K562 (cell line): Measurements from ENCODE around the gene GATA2. TPM values are rescaled to one million over a fixed set of nuclear protein-coding genes. Genes with fewer than 3 reads are reported as not detected.

ENCODE experiments used
- ATAC-seq: fragments of 200-7000 bp; cut with Tn5 transposase; 3 replicates; pipeline ENCODE4 v1.9.1; 2020; ENCODE audit warnings: moderate library complexity
- BruUV-seq: library from RNA; stranded (reverse); fragments of 400-500 nt; replicated peaks from 2 replicates; lab custom pipeline; 2021; lab: Mats Ljungman, UMichigan
- CTCF ChIA-PET: fragments of 300-600 bp; formaldehyde crosslinking; extraction: SDS; loops from one replicate; lab custom pipeline; 2021; ENCODE audit warnings: low intra/inter-chr PET ratio; lab: Yijun Ruan, JAX
- POLR2A ChIA-PET: fragments of 300-600, 350-650 bp; sonication (Branson Sonifier 250); formaldehyde crosslinking; extraction: SDS; loops from one replicate; lab custom pipeline; 2021; ENCODE audit warnings: antibody characterized with exemption, inconsistent platforms; lab: Yijun Ruan, JAX
- DNase-seq, 4 experiments: peaks; one replicate each; pipeline versions ENCODE4 v3.0.0 to v3.0.0-alpha.2; 2011 to 2018; ENCODE audit warnings: low spot score in 3 of 4, mixed read lengths in 3 of 4; ENCODE audit errors: extremely low read depth in 1 of 4
- FAIRE-seq: peaks from 2 replicates; lab custom pipeline; 2011; peaks lifted over from hg19 to GRCh38; lab: Jason Lieb, UNC
- H2AFZ ChIP-seq: 2 replicates; pipeline ENCODE4 v1.6.0; 2011; ENCODE audit warnings: low read depth, low read length, control low read depth, inconsistent platforms
- H3K27ac ChIP-seq: fragments of 200-600 bp; 3 replicates; pipeline ENCODE4 v1.8.0; 2011; ENCODE audit warnings: low read depth, mild to moderate bottlenecking, control low read depth, inconsistent platforms, low read length, moderate library complexity, mixed read lengths; ENCODE audit errors: extremely low read depth
- H3K27me3 ChIP-seq, 2 experiments: fragments of 300-600 bp in 1 of 2; 2 replicates in 1 of 2; 3 replicates in 1 of 2; pipeline versions ENCODE4 v1.6.0 to v1.8.0; 2011; ENCODE audit warnings: inconsistent platforms in 2 of 2, low read length in 2 of 2, mild to moderate bottlenecking in 1 of 2, mixed read lengths in 1 of 2, moderate library complexity in 1 of 2; ENCODE audit not compliant: control insufficient read depth in 2 of 2, insufficient read depth in 2 of 2
- H3K36me3 ChIP-seq: fragments of 300-600 bp; 3 replicates; pipeline ENCODE4 v1.8.0; 2011; ENCODE audit warnings: mild to moderate bottlenecking, low read length, inconsistent platforms; ENCODE audit not compliant: control insufficient read depth, insufficient read depth
- H3K4me1 ChIP-seq, 2 experiments: fragments of 200-600 bp in 1 of 2; replicated peaks in 1 of 2; 2 replicates in 1 of 2; 3 replicates in 1 of 2; pipeline versions ENCODE4 v1.5.1 to v1.8.0; 2011; ENCODE audit warnings: inconsistent platforms in 2 of 2, low read length in 2 of 2, mild to moderate bottlenecking in 1 of 2, mixed read lengths in 1 of 2, moderate library complexity in 1 of 2; ENCODE audit not compliant: control insufficient read depth in 2 of 2, insufficient read depth in 2 of 2
- H3K4me2 ChIP-seq: 2 replicates; pipeline ENCODE4 v1.6.1; 2011; ENCODE audit warnings: low read length, control low read depth, inconsistent platforms, mixed read lengths; ENCODE audit not compliant: insufficient read depth
- H3K4me3 ChIP-seq: fragments of 200-600 bp; sonication (generic), shearing (Covaris generic); 2 replicates; pipeline ENCODE4 v1.5.1; 2016; ENCODE audit warnings: control low read depth, inconsistent platforms
- H3K79me2 ChIP-seq: fragments of 200-600 bp; 3 replicates; pipeline ENCODE4 v1.8.0; 2011; ENCODE audit warnings: low read length, inconsistent platforms; ENCODE audit not compliant: control insufficient read depth, insufficient read depth
- H3K9ac ChIP-seq, 2 experiments: 2 replicates each; pipeline versions ENCODE4 v1.6.0 to v1.6.1; 2011; ENCODE audit warnings: low read depth in 2 of 2, low read length in 2 of 2, control low read depth in 1 of 2, inconsistent platforms in 1 of 2, mild to moderate bottlenecking in 1 of 2, mixed read lengths in 1 of 2; ENCODE audit not compliant: insufficient read depth in 1 of 2
- H3K9me1 ChIP-seq: one replicate; pipeline ENCODE4 v1.6.0; 2011; ENCODE audit warnings: inconsistent platforms, mild to moderate bottlenecking, low read length, moderate library complexity; ENCODE audit not compliant: control insufficient read depth, insufficient read depth
- H3K9me3 ChIP-seq: replicated peaks from 2 replicates; pipeline ENCODE4 v1.5.1; 2011; ENCODE audit warnings: low read depth, low read length, inconsistent platforms; ENCODE audit not compliant: control insufficient read depth, insufficient read depth
- H4K20me1 ChIP-seq: replicated peaks from 2 replicates; pipeline ENCODE4 v1.6.1; 2011; ENCODE audit warnings: low read length, inconsistent platforms, mixed read lengths; ENCODE audit not compliant: control insufficient read depth, insufficient read depth
- ETS1 ChIP-seq: conservative IDR thresholded peaks from 2 replicates; pipeline ENCODE4 v1.6.1; 2011; ENCODE audit warnings: low read depth, mild to moderate bottlenecking, low read length; ENCODE audit not compliant: control insufficient read depth
- ETV6 ChIP-seq, 3 experiments: fragments of 150-350 bp in 1 of 3; sonication (generic) in 1 of 3; formaldehyde crosslinking in 1 of 3; IDR thresholded peaks; 2 replicates each; pipeline versions ENCODE4 v1.6.1 to v1.8.0; 2014 to 2022; ENCODE audit warnings: borderline replicate concordance in 2 of 3, low read depth in 2 of 3, antibody characterized with exemption in 1 of 3, low read length in 1 of 3, mild to moderate bottlenecking in 1 of 3, missing genetic modification reagents in 1 of 3
- FOXA1 ChIP-seq: fragments of 450-650 bp; IDR thresholded peaks from 2 replicates; pipeline ENCODE4 v1.6.1; 2016; ENCODE audit warnings: mild to moderate bottlenecking, borderline replicate concordance
- HIVEP1 ChIP-seq: fragments of 250-450 bp; sonication (Bioruptor Pico); IDR thresholded peaks from 2 replicates; pipeline ENCODE4 v1.4.0; 2020; ENCODE audit warnings: mild to moderate bottlenecking
- HNRNPH1 ChIP-seq: fragments of 200-400 bp; formaldehyde crosslinking; optimal IDR thresholded peaks from 2 replicates; pipeline ENCODE3; 2017; ENCODE audit warnings: low read depth, mild to moderate bottlenecking, low read length, moderate library complexity
- PURB ChIP-seq: sonication (generic); formaldehyde crosslinking; IDR thresholded peaks from 2 replicates; pipeline ENCODE4 v1.9.0; 2021; ENCODE audit warnings: low read depth, mild to moderate bottlenecking, missing genetic modification reagents
- SMARCA4 ChIP-seq: fragments of 450-650 bp; IDR thresholded peaks from 2 replicates; pipeline ENCODE4 v1.6.1; 2016
- YY1 ChIP-seq, 3 experiments: IDR thresholded peaks; 2 replicates each; pipeline ENCODE4 v1.6.1; 2011; ENCODE audit warnings: low read length in 2 of 3, mild to moderate bottlenecking in 2 of 3, moderate library complexity in 2 of 3, borderline replicate concordance in 1 of 3, control low read depth in 1 of 3, low read depth in 1 of 3; ENCODE audit not compliant: insufficient read depth in 3 of 3, insufficient replicate concordance in 2 of 3, control insufficient read depth in 1 of 3, insufficient read length in 1 of 3; ENCODE audit errors: extremely low read depth in 1 of 3
- WGBS: fragments of 100-300 bp; shearing (Covaris generic); methylation state at CpG from one replicate; pipeline ENCODE4 v1.1.6; 2016; ENCODE audit warnings: low coverage, mixed read lengths; ENCODE audit not compliant: insufficient coverage; ENCODE audit errors: missing lambda C conversion rate; 5-methylcytosine and 5-hydroxymethylcytosine counted together
- in situ Hi-C: fragments of 300-500 bp; cut with MboI; formaldehyde crosslinking; loops from 4 replicates; pipeline ENCODE4 v1.15.0; 2018; ENCODE audit warnings: inconsistent platforms, mixed read lengths
- intact Hi-C: fragments of 100-400 bp; cut with micrococcal nuclease; formaldehyde crosslinking; loops from 2 replicates; pipeline ENCODE4 v1.14.2; 2022
- polyA plus RNA-seq, 8 experiments: library from polyadenylated mRNA; depleted of rRNA in 4 of 8; stranded (reverse) in 5 of 8; unstranded in 3 of 8; fragments of >200 nt; fragmentation: Nextera tagmentation in 2 of 8; fragmentation: Illumina TruSeq in 1 of 8; extraction: Ambion mirVana in 2 of 8; extraction: Trizol in 1 of 8; gene quantifications; 2 replicates each; pipeline versions ENCODE4 v1.2.1 to v1.2.3, GENCODE V29; 2011 to 2014; ENCODE audit warnings: inconsistent platforms in 1 of 8, missing spikeins in 1 of 8
- total RNA-seq, 7 experiments: library from RNA; depleted of rRNA in 6 of 7; stranded (reverse); fragments of >200 nt in 6 of 7; fragmentation: Illumina TruSeq in 2 of 7; extraction: Trizol in 2 of 7; gene quantifications; 2 replicates each; pipeline versions ENCODE4 v1.2.1 to v1.2.3, GENCODE V29; 2011 to 2021; ENCODE audit warnings: low replicate concordance in 1 of 7

The GATA2 gene
- total and polyA plus RNA-seq, 9 of the 15 experiments (the other 6 are each of a cell fraction or from before 2014, with no cell fraction given): 8.5 to 218 (median 50.8) TPM

- TF ChIP-seq ETS1: no peak
- no peak for TF ChIP-seq SMARCA4
- no peak for TF ChIP-seq YY1 (IDR thresholded peaks at IDR 0.05; ENCODE audit: borderline replicate concordance in 1 of 3, control insufficient read depth in 1 of 3, extremely low read depth in 1 of 3, insufficient read depth in 3 of 3, insufficient read length in 1 of 3, insufficient replicate concordance in 2 of 3, low read depth in 1 of 3, low read length in 2 of 3)
- TF ChIP-seq PURB: no peak
- no peak for TF ChIP-seq FOXA1
Observed at GRCh38 chr3:128453501-128454309, 39.3 kb downstream of the GATA2 start (continued).

- in situ Hi-C loops (no loop called here), intact Hi-C loops (no loop called here)
- DNase-seq: no peak
- FAIRE-seq: no peak
- Histone ChIP-seq H3K9me1 (no peaks in the 10 kb centered on the region), H3K36me3 (no peaks in the 10 kb centered on the region), H2AFZ (no peak overlapping the region), H3K27ac (no peak overlapping the region), H3K4me2 (no peak overlapping the region), H4K20me1 (no peaks in the 10 kb centered on the region), H3K9me3 (no peaks in the 10 kb centered on the region), H3K4me3 (no peak overlapping the region), H3K4me1 (peaks cover 6 to 40% of the 10 kb centered on the region in 2 experiments; a peak in 3 of 5 replicates), H3K27me3 (no peaks in the 10 kb centered on the region; a peak in 3 of 5 replicates), H3K79me2 (no peaks in the 10 kb centered on the region), H3K9ac (no peak overlapping the region; a peak in 1 of 4 replicates)
- TF ChIP-seq ETV6 (IDR thresholded peaks at IDR 0.05; ENCODE audit: borderline replicate concordance in 1 of 2, low read depth in 2 of 2, low read length in 1 of 2): no peak
- TF ChIP-seq ETV6 (CRISPR knock-in tag; IDR thresholded peaks at IDR 0.05; ENCODE audit: borderline replicate concordance): no peak
- no peak for TF ChIP-seq HNRNPH1
- no peak for TF ChIP-seq HIVEP1 (CRISPR knock-in tag)
- ATAC-seq: no peak
- no TSS peak for BruUV-seq
- WGBS: 38% methylated on average over 18 of the region's 21 CpGs
- ChIA-PET POLR2A (interaction anchor here (0.7 kb wide), 1 partner anchor 13 kb away, joined by 3 read pairs; no protein-coding TSS in a partner anchor), CTCF (no interaction called here)
Observed at GRCh38 chr3:128452678-128453275, 40.2 kb downstream of the GATA2 start.
